Cardiac septum (tissue), 1 donor: ENCODE results near the gene GMCL1. TPM values are rescaled to one million over a fixed set of nuclear protein-coding genes. Genes with fewer than 3 reads are reported as not detected.
A peak's percentile ranks its signal among the peaks of the same experiment; 100 is the strongest.
"Not testable (repeated sequence)": the region's sequence is repeated elsewhere in the genome, so short reads cannot be mapped to it uniquely, and the experiment has no call there.

Source experiments
- DNase-seq: peaks from one replicate; pipeline ENCODE4 v3.0.0-alpha.2; 2020; ENCODE audit warnings: low spot score
- intact Hi-C: fragments of 100-400 bp; cut with DNase I; formaldehyde crosslinking; loops from one replicate; pipeline ENCODE4 v1.14.0; 2022
- long read RNA-seq: library from polyadenylated mRNA; unstranded; transcript quantifications from one replicate; pipeline ENCODE4 v2.0.0, GENCODE V29; 2021
- total RNA-seq: library from RNA; stranded (reverse); fragmentation: NEBNext Ultra II Directional; extraction: Animal tissue kit (Norgen Biotek cat#: 25700); gene quantifications from one replicate; pipeline ENCODE4 v1.2.1, GENCODE V29; 2021
- donor health status: DM: no; HTN: no; CAD: no.

GMCL1 gene
- 5.7 TPM for total RNA-seq
- long read RNA-seq, full-length matches to known transcripts: 9 of 11 reads
- long read RNA-seq, partial matches to known transcripts: 2 of 11 reads
- long read RNA-seq, other reads (novel, unspliced or antisense): 0 of 11 reads

- intact Hi-C loops: loop anchor here (10.0 kb wide), 1 partner anchor 315 kb away; no protein-coding TSS in a partner anchor
These were observed at the start of gene GMCL1 for GRCh38 chr2:69829256-69830044. TSS of gene GMCL1 (plus strand) at chr2:69829660. CDS start at chr2:69829893, 233 bp downstream.

GRCh38 chr2:69780921-69781320, 48.5 kb upstream of the GMCL1 start:
- intact Hi-C loops: no loop called here
- DNase-seq: no peak

More at GRCh38 chr2:69829256-69830044, at the start of gene GMCL1:
- DNase-seq: peak; percentile 98

- DNase-seq: no peak
- intact Hi-C loops: no loop called here
These were observed 47.9 kb upstream of the GMCL1 start for GRCh38 chr2:69781321-69782248.

- intact Hi-C loops: no loop called here
- no peak for DNase-seq
These were observed 45.2 kb upstream of the GMCL1 start for GRCh38 chr2:69784228-69784627.

GRCh38 chr2:69785358-69785757, 44.1 kb upstream of the GMCL1 start:
- intact Hi-C loops: no loop called here
- no peak for DNase-seq

GRCh38 chr2:69786052-69786560, 43.4 kb upstream of the GMCL1 start:
- intact Hi-C loops: no loop called here

GRCh38 chr2:69789175-69789721, 40.2 kb upstream of the GMCL1 start:
- intact Hi-C loops: no loop called here
- no peak for DNase-seq

More at GRCh38 chr2:69786052-69786560, 43.4 kb upstream of the GMCL1 start:
- no peak for DNase-seq

GRCh38 chr2:69789772-69790600, 39.5 kb upstream of the GMCL1 start:
- intact Hi-C loops: no loop called here
- no peak for DNase-seq

- intact Hi-C loops: no loop called here
- DNase-seq: no peak
These were observed 38.9 kb upstream of the GMCL1 start for GRCh38 chr2:69790601-69790959.

GRCh38 chr2:69791045-69791444, 38.4 kb upstream of the GMCL1 start:
- intact Hi-C loops: no loop called here
- no peak for DNase-seq

GRCh38 chr2:69796174-69796573, 33.3 kb upstream of the GMCL1 start:
- intact Hi-C loops: no loop called here
- DNase-seq: no peak

- intact Hi-C loops: no loop called here
- no peak for DNase-seq
These were observed 32.2 kb upstream of the GMCL1 start for GRCh38 chr2:69797235-69797634.

GRCh38 chr2:69797836-69798289, 31.6 kb upstream of the GMCL1 start:
- intact Hi-C loops: no loop called here
- DNase-seq: no peak

GRCh38 chr2:69798290-69798908, 31.1 kb upstream of the GMCL1 start:
- DNase-seq: no peak
- intact Hi-C loops: no loop called here

- intact Hi-C loops: no loop called here
- DNase-seq: no peak
These were observed 30.4 kb upstream of the GMCL1 start for GRCh38 chr2:69798909-69799526.

- DNase-seq: no peak
- intact Hi-C loops: no loop called here
These were observed 27.6 kb upstream of the GMCL1 start for GRCh38 chr2:69801745-69802290.

GRCh38 chr2:69802781-69803367, 26.6 kb upstream of the GMCL1 start:
- intact Hi-C loops: not testable (repeated sequence)

More at GRCh38 chr2:69802781-69803367, 26.6 kb upstream of the GMCL1 start:
- not testable (repeated sequence) for DNase-seq
